Peyer's patch (tissue), 4 donors: ENCODE measurements around the gene CYP19A1. TPM values are rescaled to one million over a fixed set of nuclear protein-coding genes. Genes with fewer than 3 reads are reported as not detected.

Experiments
- DNase-seq, 3 donors: peaks; one replicate each; pipeline ENCODE4 v3.0.0-alpha.2; 2017 to 2019
- H3K27ac ChIP-seq, 4 donors: fragments of 200-600 bp; sonication (generic); one replicate each; pipeline ENCODE4 v1.5.1; 2016 to 2019
- H3K27me3 ChIP-seq, 2 donors: fragments of 200-600 bp; sonication (generic); one replicate each; pipeline ENCODE4 v1.5.1; 2019
- H3K36me3 ChIP-seq, 3 donors: fragments of 200-600 bp; sonication (generic); one replicate each; pipeline ENCODE4 v1.5.1; 2016 to 2019
- H3K4me1 ChIP-seq, 4 donors: fragments of 200-600 bp; sonication (generic); one replicate each; pipeline ENCODE4 v1.5.1; 2016 to 2019
- H3K4me3 ChIP-seq, 4 donors: fragments of 200-600 bp; sonication (generic); 1 replicate in 3 of 4; 2 replicates in 1 of 4; pipeline ENCODE4 v1.5.1; 2016 to 2019; ENCODE audit warnings: mild to moderate bottlenecking in 1 of 4
- H3K9me3 ChIP-seq, 4 donors: fragments of 200-600 bp; sonication (generic); one replicate each; pipeline ENCODE4 v1.5.1; 2016 to 2019; ENCODE audit warnings: mild to moderate bottlenecking in 1 of 4
- CTCF ChIP-seq, 6 experiments: fragments of 450-650 bp in 4 of 6; fragments of 200-600 bp in 2 of 6; sonication (generic) in 1 of 6; IDR thresholded peaks; one replicate each; pipeline ENCODE4 v1.5.1; 2017 to 2019; ENCODE audit warnings: antibody characterized with exemption in 6 of 6, mild to moderate bottlenecking in 3 of 6, moderate library complexity in 1 of 6
- POLR2A ChIP-seq, 2 donors: fragments of 450-650 bp; IDR thresholded peaks; one replicate each; pipeline ENCODE4 v1.5.1; 2017; ENCODE audit warnings: antibody characterized with exemption in 2 of 2, mild to moderate bottlenecking in 2 of 2, moderate library complexity in 2 of 2
- total RNA-seq, 4 donors: library from RNA; depleted of rRNA; stranded (reverse); fragments of >200 nt; gene quantifications; one replicate each; pipeline ENCODE4 v1.1.0, GENCODE V29; 2016

CYP19A1 gene
- total RNA-seq, 4 donors from 2014 or later: 0.83 TPM; not detected in 3

- H3K27me3 ChIP-seq: no peaks in the 10 kb centered on the region
- DNase-seq: no peak
- H3K4me1 ChIP-seq: peaks cover 0 to 9% (median 0%) of the 10 kb centered on the region in 4 donors
- H3K36me3 ChIP-seq: no peaks in the 10 kb centered on the region
- no peak for TF ChIP-seq CTCF (IDR thresholded peaks at IDR 0.05)
- no peak for TF ChIP-seq POLR2A (IDR thresholded peaks at IDR 0.05)
- no peak within 1 kb of the TSS for H3K27ac ChIP-seq
- H3K9me3 ChIP-seq: no peaks in the 10 kb centered on the region
- H3K4me3 ChIP-seq: peak within 1 kb of the TSS; percentile 14 to 45 (median 24)
These were observed 3.2 kb upstream of the CYP19A1 start, which contains the start of gene GLDN for GRCh38 chr15:51341366-51342226. GLDN (plus strand) TSS chr15:51341655; CDS start chr15:51341685, 30 bp downstream.

DNA sequence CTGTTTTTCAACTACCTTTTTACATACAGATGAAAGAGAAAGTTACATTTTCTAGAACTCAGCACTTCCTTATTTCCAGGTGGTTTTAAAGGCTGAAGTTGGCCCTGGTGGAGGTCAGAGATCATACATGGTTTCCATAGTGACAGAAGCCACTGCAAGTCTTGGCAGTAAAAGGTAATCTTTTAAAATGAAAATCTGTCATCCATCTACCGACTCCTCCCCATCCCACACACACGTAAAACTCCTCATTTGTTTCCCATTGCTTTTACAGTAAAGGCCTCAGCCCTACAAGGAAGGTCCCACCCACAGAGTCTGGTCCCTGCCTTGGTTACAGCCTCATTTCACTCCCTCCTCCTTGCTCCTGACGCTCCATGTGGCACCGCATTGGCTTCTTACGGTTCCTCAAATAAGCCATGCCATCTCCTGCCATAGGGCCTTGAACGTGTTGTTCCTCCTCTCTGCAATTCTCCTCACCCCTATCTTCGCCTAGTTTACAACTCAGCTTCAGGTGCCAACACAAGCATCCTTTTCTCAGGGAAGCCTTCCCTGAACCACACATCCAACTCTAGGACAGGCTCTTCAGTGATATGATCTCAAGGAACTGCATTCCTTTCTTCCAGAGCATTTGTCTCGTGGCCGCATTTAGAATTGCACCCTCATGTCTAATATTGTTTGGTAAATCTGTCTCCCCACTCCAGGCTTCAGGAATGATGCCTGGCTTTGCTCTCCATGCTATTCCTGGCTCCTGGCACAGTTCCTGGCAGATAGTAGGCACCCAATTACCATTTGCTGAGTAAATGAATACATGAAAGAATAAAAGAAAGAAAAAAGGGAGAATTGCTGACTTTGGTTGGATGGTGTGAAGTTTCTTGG, 2.6 kb downstream of the CYP19A1 start:
- no peaks in the 10 kb centered on the region for H3K4me1 ChIP-seq
- no peak overlapping the region for H3K4me3 ChIP-seq
- H3K27me3 ChIP-seq: no peaks in the 10 kb centered on the region
- no peaks in the 10 kb centered on the region for H3K9me3 ChIP-seq
- no peak for DNase-seq
- TF ChIP-seq CTCF (IDR thresholded peaks at IDR 0.05) (peak in 1 of 6 experiments; percentile 5), POLR2A (IDR thresholded peaks at IDR 0.05) (no peak)
- H3K36me3 ChIP-seq: no peaks in the 10 kb centered on the region
- H3K27ac ChIP-seq: peak overlapping the region in 1 of 4 donors; percentile 33

GRCh38 chr15:51335087-51335486, 3.3 kb downstream of the CYP19A1 start:
- Histone ChIP-seq H3K27ac (peak overlapping the region in 1 of 4 donors; percentile 38), H3K4me1 (no peaks in the 10 kb centered on the region), H3K4me3 (no peak overlapping the region), H3K27me3 (no peaks in the 10 kb centered on the region), H3K9me3 (no peaks in the 10 kb centered on the region), H3K36me3 (no peaks in the 10 kb centered on the region)
- TF ChIP-seq CTCF (IDR thresholded peaks at IDR 0.05) (no peak), POLR2A (IDR thresholded peaks at IDR 0.05) (no peak)
- no peak for DNase-seq

DNA sequence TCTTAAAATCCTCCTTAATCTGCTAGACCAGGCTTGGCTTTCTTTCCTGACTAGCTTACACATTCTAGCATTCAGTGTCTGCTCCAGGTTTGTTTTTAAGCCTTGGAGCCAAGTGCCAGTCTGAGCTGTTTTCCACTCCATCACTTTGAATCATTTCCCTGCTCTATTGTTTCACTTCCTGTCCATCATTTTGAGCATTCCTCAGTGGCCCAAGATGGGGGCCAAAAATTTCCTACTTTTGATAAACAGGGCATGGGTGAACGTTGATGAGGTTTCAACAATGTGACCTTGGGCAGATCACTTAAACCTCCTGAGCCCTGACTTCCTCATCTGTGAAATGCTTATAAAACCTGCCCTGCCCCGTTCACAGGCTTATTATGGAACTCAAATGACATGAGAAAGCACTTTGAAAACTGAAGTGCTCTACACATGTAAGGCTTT, 4.4 kb downstream of the CYP19A1 start:
- no peak overlapping the region for H3K27ac ChIP-seq
- no peaks in the 10 kb centered on the region for H3K9me3 ChIP-seq
- no peaks in the 10 kb centered on the region for H3K4me1 ChIP-seq
- H3K4me3 ChIP-seq: no peak overlapping the region
- H3K36me3 ChIP-seq: no peaks in the 10 kb centered on the region
- no peak for DNase-seq
- TF ChIP-seq CTCF (IDR thresholded peaks at IDR 0.05) (no peak), POLR2A (IDR thresholded peaks at IDR 0.05) (no peak)
- H3K27me3 ChIP-seq: no peaks in the 10 kb centered on the region

DNA sequence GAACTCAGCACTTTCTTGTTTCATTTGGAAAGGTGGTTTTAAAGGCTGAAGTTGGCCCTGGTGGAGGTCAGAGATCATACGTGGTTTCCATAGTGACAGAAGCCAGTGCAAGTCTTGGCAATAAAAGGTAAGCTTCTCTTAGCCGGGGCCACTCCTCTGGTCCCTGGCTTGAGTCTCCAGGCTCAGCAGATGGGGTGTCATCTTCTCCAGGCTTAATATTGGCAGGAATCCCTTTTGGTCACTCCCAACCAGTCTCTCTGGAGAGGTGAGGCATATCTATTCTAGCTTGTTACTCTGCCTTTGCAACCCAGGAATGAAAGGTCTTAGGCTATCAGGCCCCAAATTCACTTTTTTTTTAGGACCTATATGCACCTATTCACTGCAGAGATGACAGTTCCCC, 4.8 kb downstream of the CYP19A1 start:
- Histone ChIP-seq H3K27ac (no peak overlapping the region), H3K9me3 (no peaks in the 10 kb centered on the region), H3K36me3 (no peaks in the 10 kb centered on the region), H3K27me3 (no peaks in the 10 kb centered on the region), H3K4me1 (no peaks in the 10 kb centered on the region), H3K4me3 (no peak overlapping the region)
- DNase-seq: no peak
- TF ChIP-seq CTCF (IDR thresholded peaks at IDR 0.05): no peak
